Transverse colon (tissue), 4 donors: ENCODE data around the gene MEF2B.

ENCODE experiments used
- EP300 ChIP-seq: sonication (generic); formaldehyde crosslinking; IDR thresholded peaks from one replicate; pipeline ENCODE4 v1.6.1; 2017; ENCODE audit warnings: antibody characterized with exemption, low read depth
- POLR2A ChIP-seq: fragments of 450-650 bp; IDR thresholded peaks from one replicate; pipeline ENCODE4 v1.6.1; 2016; ENCODE audit warnings: antibody characterized with exemption, mild to moderate bottlenecking, moderate library complexity
- POLR2AphosphoS5 ChIP-seq, 3 donors: sonication (generic); formaldehyde crosslinking; IDR thresholded peaks; one replicate each; pipeline ENCODE4 v1.6.1; 2016; ENCODE audit warnings: antibody characterized with exemption in 3 of 3
- TF ChIP-seq, protein P1 (sequence below), 5 experiments: fragments of 200-600 bp in 3 of 5; fragments of 450-650 bp in 2 of 5; sonication (generic) in 3 of 5; IDR thresholded peaks; 1 replicate in 2 of 5; 2 replicates in 3 of 5; pipeline ENCODE4 v1.5.1; 2016 to 2017; ENCODE audit warnings: antibody characterized with exemption in 5 of 5, inconsistent platforms in 3 of 5, mild to moderate bottlenecking in 2 of 5, moderate library complexity in 1 of 5

DNA sequence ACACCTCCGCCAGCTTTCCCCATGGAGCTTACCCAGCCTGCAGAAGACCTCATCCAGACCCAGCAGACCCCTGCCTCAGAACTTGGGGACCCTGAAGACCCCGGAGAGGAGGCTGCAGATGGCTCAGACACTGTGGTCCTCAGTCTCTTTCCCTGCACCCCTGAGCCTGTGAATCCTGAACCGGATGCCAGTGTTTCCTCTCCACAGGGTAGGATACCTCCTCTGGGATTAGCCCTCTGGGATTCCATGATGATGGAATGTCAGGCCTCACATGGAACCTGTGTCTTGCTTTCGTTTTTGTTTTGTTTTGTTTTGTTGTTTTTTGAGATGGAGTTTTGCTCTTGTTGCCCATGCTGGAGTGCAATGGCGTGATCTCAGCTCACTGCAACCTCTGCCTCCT lies 23.9 kb upstream of the MEF2B start:
- TF ChIP-seq, protein P1, sequence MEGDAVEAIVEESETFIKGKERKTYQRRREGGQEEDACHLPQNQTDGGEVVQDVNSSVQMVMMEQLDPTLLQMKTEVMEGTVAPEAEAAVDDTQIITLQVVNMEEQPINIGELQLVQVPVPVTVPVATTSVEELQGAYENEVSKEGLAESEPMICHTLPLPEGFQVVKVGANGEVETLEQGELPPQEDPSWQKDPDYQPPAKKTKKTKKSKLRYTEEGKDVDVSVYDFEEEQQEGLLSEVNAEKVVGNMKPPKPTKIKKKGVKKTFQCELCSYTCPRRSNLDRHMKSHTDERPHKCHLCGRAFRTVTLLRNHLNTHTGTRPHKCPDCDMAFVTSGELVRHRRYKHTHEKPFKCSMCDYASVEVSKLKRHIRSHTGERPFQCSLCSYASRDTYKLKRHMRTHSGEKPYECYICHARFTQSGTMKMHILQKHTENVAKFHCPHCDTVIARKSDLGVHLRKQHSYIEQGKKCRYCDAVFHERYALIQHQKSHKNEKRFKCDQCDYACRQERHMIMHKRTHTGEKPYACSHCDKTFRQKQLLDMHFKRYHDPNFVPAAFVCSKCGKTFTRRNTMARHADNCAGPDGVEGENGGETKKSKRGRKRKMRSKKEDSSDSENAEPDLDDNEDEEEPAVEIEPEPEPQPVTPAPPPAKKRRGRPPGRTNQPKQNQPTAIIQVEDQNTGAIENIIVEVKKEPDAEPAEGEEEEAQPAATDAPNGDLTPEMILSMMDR (IDR thresholded peaks at IDR 0.05) = no peak
- TF ChIP-seq POLR2A (no peak), POLR2AphosphoS5 (IDR thresholded peaks at IDR 0.05) (no peak), EP300 (no peak)
